ENCODE measurements around the gene HOTAIR. TPM values are rescaled to one million over a fixed set of nuclear protein-coding genes. Genes with fewer than 3 reads are reported as not detected.

HOTAIR gene
- total and polyA plus RNA-seq, 4 donors: not detected

- H3K9ac ChIP-seq (ENCODE audit: low read depth in 1 of 2, low read length in 2 of 2): no peak overlapping the region
- H3K9me3 ChIP-seq (ENCODE audit: control insufficient read depth in 4 of 4, low read length in 3 of 4): peaks cover 0 to 3% (median 0%) of the 10 kb centered on the region in 4 donors
- H3K4me1 ChIP-seq (ENCODE audit: control insufficient read depth in 4 of 4, insufficient read depth in 4 of 4, low read length in 3 of 4): peaks cover 0 to 7% (median 4%) of the 10 kb centered on the region in 4 donors
- TF ChIP-seq TAF1 (conservative IDR thresholded peaks at IDR 0.05) (no peak), HNF4A (conservative IDR thresholded peaks at IDR 0.05) (no peak), GABPA (IDR thresholded peaks at IDR 0.05 in 1 of 2, conservative IDR thresholded peaks at IDR 0.05 in 1 of 2) (no peak), NR2F2 (IDR thresholded peaks at IDR 0.05) (no peak), MAX (IDR thresholded peaks at IDR 0.05) (no peak), REST (IDR thresholded peaks at IDR 0.05) (no peak), CTCF (IDR thresholded peaks at IDR 0.05; ENCODE audit: low read depth, low read length, missing input control) (no peak), JUND (IDR thresholded peaks at IDR 0.05) (no peak), HNF4G (IDR thresholded peaks at IDR 0.05) (no peak), RAD21 (IDR thresholded peaks at IDR 0.05) (no peak), SP1 (IDR thresholded peaks at IDR 0.05) (no peak), RXRA (IDR thresholded peaks at IDR 0.05) (no peak), ATF3 (IDR thresholded peaks at IDR 0.05) (no peak), YY1 (IDR thresholded peaks at IDR 0.05) (no peak), FOXA2 (IDR thresholded peaks at IDR 0.05) (no peak), ZBTB33 (IDR thresholded peaks at IDR 0.05) (no peak), EGR1 (IDR thresholded peaks at IDR 0.05; ENCODE audit: low read depth in 2 of 2) (no peak), FOXA1 (IDR thresholded peaks at IDR 0.05) (no peak)
- H3K36me3 ChIP-seq (ENCODE audit: control insufficient read depth in 4 of 4, insufficient read depth in 3 of 4, low read depth in 1 of 4, low read length in 3 of 4): no peaks in the 10 kb centered on the region
- no peak overlapping the region for H3K4me3 ChIP-seq (ENCODE audit: low read depth in 1 of 3, low read length in 3 of 3)
- no peak overlapping the region for H3K27ac ChIP-seq (ENCODE audit: low read depth in 1 of 2, low read length in 2 of 2)
- 24% methylated on average over 7 of the region's 7 CpGs for whole genome bisulfite sequencing
- H3K27me3 ChIP-seq (ENCODE audit: control insufficient read depth in 4 of 4, insufficient read depth in 4 of 4, low read length in 3 of 4): peaks cover 3 to 67% (median 42%) of the 10 kb centered on the region in 4 donors
- no peak for DNase-seq (ENCODE audit: low spot score)
Observed at GRCh38 chr12:53963005-53963404, 11.7 kb downstream of the HOTAIR start.
